IMR-90 (cell line): ENCODE results near the gene TBP. TPM values are rescaled to one million over a fixed set of nuclear protein-coding genes. Genes with fewer than 3 reads are reported as not detected.

ENCODE experiments used
- ATAC-seq: fragments of 200-7000 bp; cut with Tn5 transposase; 2 replicates; pipeline ENCODE4 v1.9.1; 2020; ENCODE audit warnings: low read depth, mild to moderate bottlenecking, moderate library complexity
- BruUV-seq: library from RNA; stranded (reverse); fragments of 400-500 nt; replicated peaks from 2 replicates; lab custom pipeline; 2021; lab: Mats Ljungman, UMichigan
- CTCF ChIA-PET: fragments of 300-600 bp; formaldehyde crosslinking; extraction: SDS; loops from one replicate; lab custom pipeline; 2021; ENCODE audit warnings: antibody characterized with exemption; lab: Yijun Ruan, JAX
- POLR2A ChIA-PET: fragments of 300-600 bp; sonication (Branson Sonifier 250); formaldehyde crosslinking; loops from one replicate; lab custom pipeline; 2022; ENCODE audit warnings: antibody characterized with exemption; ENCODE audit not compliant: unreplicated experiment; lab: Charles Lee
- DNase-seq: peaks from one replicate; pipeline ENCODE4 v3.0.0; 2013
- H2AFZ ChIP-seq: replicated peaks from 2 replicates; pipeline ENCODE3; 2013; ENCODE audit warnings: low read length, mild to moderate bottlenecking; ENCODE audit not compliant: poor library complexity
- H2AK5ac ChIP-seq: 2 replicates; pipeline ENCODE4 v1.6.1; 2013; ENCODE audit warnings: low read depth, low read length, inconsistent platforms
- H2AK9ac ChIP-seq: replicated peaks from 2 replicates; pipeline ENCODE3; 2013; ENCODE audit warnings: mild to moderate bottlenecking, low read depth, low read length, moderate library complexity; ENCODE audit not compliant: poor library complexity
- H2BK120ac ChIP-seq: 2 replicates; pipeline ENCODE4 v1.6.1; 2013; ENCODE audit warnings: low read depth, low read length, inconsistent platforms
- H2BK15ac ChIP-seq: 3 replicates; pipeline ENCODE4 v1.6.1; 2013; ENCODE audit warnings: low read depth, low read length, inconsistent platforms
- H2BK20ac ChIP-seq: 2 replicates; pipeline ENCODE4 v1.6.1; 2013; ENCODE audit warnings: low read depth, mild to moderate bottlenecking, inconsistent platforms, low read length, moderate library complexity
- H2BK5ac ChIP-seq: 2 replicates; pipeline ENCODE4 v1.6.1; 2013; ENCODE audit warnings: mild to moderate bottlenecking, low read depth, low read length, inconsistent platforms; ENCODE audit not compliant: poor library complexity, severe bottlenecking
- H3K14ac ChIP-seq: replicated peaks from 2 replicates; pipeline ENCODE4 v1.6.1; 2013; ENCODE audit warnings: low read depth, low read length, inconsistent platforms
- H3K18ac ChIP-seq: 2 replicates; pipeline ENCODE4 v1.6.1; 2013; ENCODE audit warnings: low read depth, low read length, control low read depth
- H3K23ac ChIP-seq: 2 replicates; pipeline ENCODE4 v1.6.1; 2013; ENCODE audit warnings: low read depth, low read length, inconsistent platforms
- H3K27ac ChIP-seq: 2 replicates; pipeline ENCODE4 v1.5.1; 2013; ENCODE audit warnings: mild to moderate bottlenecking, control low read depth, low read length; ENCODE audit not compliant: insufficient read depth
- H3K27me3 ChIP-seq: 2 replicates; pipeline ENCODE4 v1.6.1; 2013; ENCODE audit warnings: low read length; ENCODE audit not compliant: control insufficient read depth, insufficient read depth
- H3K36me3 ChIP-seq: 2 replicates; pipeline ENCODE4 v1.6.1; 2013; ENCODE audit warnings: low read length, mixed read lengths; ENCODE audit not compliant: control insufficient read depth, insufficient read depth
- H3K4ac ChIP-seq: 2 replicates; pipeline ENCODE4 v1.6.1; 2013; ENCODE audit warnings: low read depth, low read length, inconsistent platforms
- H3K4me1 ChIP-seq: 2 replicates; pipeline ENCODE4 v1.6.1; 2013; ENCODE audit warnings: low read length, mixed read lengths; ENCODE audit not compliant: control insufficient read depth, insufficient read depth
- H3K4me2 ChIP-seq: 2 replicates; pipeline ENCODE4 v1.6.1; 2013; ENCODE audit warnings: low read depth, mild to moderate bottlenecking, control low read depth, low read length, moderate library complexity
- H3K4me3 ChIP-seq: 2 replicates; pipeline ENCODE4 v1.5.1; 2013; ENCODE audit warnings: low read depth, mild to moderate bottlenecking, control low read depth, low read length, moderate library complexity; ENCODE audit not compliant: insufficient read depth
- H3K56ac ChIP-seq: 2 replicates; pipeline ENCODE4 v1.6.1; 2013; ENCODE audit warnings: low read length, inconsistent platforms; ENCODE audit not compliant: insufficient read depth; ENCODE audit errors: extremely low read depth
- H3K79me1 ChIP-seq, 2 experiments: 2 replicates each; pipeline ENCODE4 v1.6.1; 2013; ENCODE audit warnings: low read length in 2 of 2, inconsistent platforms in 1 of 2, low read depth in 1 of 2
- H3K9ac ChIP-seq: 2 replicates; pipeline ENCODE4 v1.6.1; 2013; ENCODE audit warnings: low read depth, low read length, control low read depth
- H3K9me1 ChIP-seq: 2 replicates; pipeline ENCODE4 v1.6.1; 2013; ENCODE audit warnings: low read length, inconsistent platforms; ENCODE audit not compliant: insufficient read depth
- H3K9me3 ChIP-seq: 2 replicates; pipeline ENCODE4 v1.6.1; 2013; ENCODE audit warnings: low read length; ENCODE audit not compliant: control insufficient read depth, insufficient read depth
- H4K20me1 ChIP-seq: 2 replicates; pipeline ENCODE4 v1.6.1; 2013; ENCODE audit warnings: low read length, inconsistent platforms; ENCODE audit not compliant: insufficient read depth
- H4K5ac ChIP-seq: 2 replicates; pipeline ENCODE4 v1.6.1; 2013; ENCODE audit warnings: mild to moderate bottlenecking, low read depth, low read length, control low read depth
- H4K8ac ChIP-seq, 2 experiments: 2 replicates each; pipeline ENCODE4 v1.6.1; 2013; ENCODE audit warnings: low read depth in 2 of 2, low read length in 2 of 2, control low read depth in 1 of 2, inconsistent platforms in 1 of 2
- H4K91ac ChIP-seq: 2 replicates; pipeline ENCODE4 v1.6.1; 2013; ENCODE audit warnings: low read depth, low read length, inconsistent platforms; ENCODE audit not compliant: insufficient read depth
- ELK1 ChIP-seq: fragments of 150-350 bp; IDR thresholded peaks from 2 replicates; pipeline ENCODE4 v1.6.1; 2016; ENCODE audit warnings: low read depth, mild to moderate bottlenecking, low read length, moderate library complexity, borderline replicate concordance
- FOS ChIP-seq: fragments of 150-350 bp; IDR thresholded peaks from 2 replicates; pipeline ENCODE4 v1.6.1; 2016; ENCODE audit warnings: low read depth, low read length
- MAFK ChIP-seq: IDR thresholded peaks from 2 replicates; pipeline ENCODE4 v1.6.1; 2012; ENCODE audit warnings: low read depth, low read length, improper control_type of control experiment
- MAZ ChIP-seq: IDR thresholded peaks from 2 replicates; pipeline ENCODE4 v1.6.1; 2012; ENCODE audit warnings: low read depth, mild to moderate bottlenecking, low read length, improper control_type of control experiment, moderate library complexity, borderline replicate concordance
- NFE2L2 ChIP-seq: fragments of 150-350 bp; IDR thresholded peaks from 2 replicates; pipeline ENCODE4 v1.6.1; 2016; ENCODE audit warnings: low read depth, mild to moderate bottlenecking, low read length
- POLR2A ChIP-seq: IDR thresholded peaks from 2 replicates; pipeline ENCODE4 v1.6.1; 2012; ENCODE audit warnings: mild to moderate bottlenecking, low read depth, low read length
- WGBS, 2 experiments: methylation state at CpG; one replicate each; pipeline versions ENCODE4 v1.1.5 to v1.1.7; 2013; ENCODE audit warnings: missing lambda C conversion rate in 2 of 2; ENCODE audit not compliant: insufficient read length in 1 of 2; ENCODE audit errors: extremely low coverage in 2 of 2; 5-methylcytosine and 5-hydroxymethylcytosine counted together
- dilution Hi-C: fragments of 300-500 bp; cut with HindIII; formaldehyde crosslinking; loops from one replicate; pipeline ENCODE4 v1.14.3; 2018; ENCODE audit warnings: low sequenced_read_pairs; ENCODE audit not compliant: unreplicated experiment
- in situ Hi-C: fragments of 300-500 bp; cut with MboI; formaldehyde crosslinking; loops from 3 replicates; pipeline ENCODE4 v1.14.3; 2019; ENCODE audit warnings: low sequenced_read_pairs, inconsistent platforms, mixed read lengths
- intact Hi-C: fragments of 100-400 bp; cut with micrococcal nuclease; formaldehyde crosslinking; loops from 2 replicates; pipeline ENCODE4 v1.10.0; 2022
- polyA plus RNA-seq, 3 experiments: library from polyadenylated mRNA; depleted of rRNA; stranded (reverse); fragments of >200 nt; gene quantifications; 2 replicates each; pipeline ENCODE4 v1.2.3, GENCODE V29; 2012; ENCODE audit warnings: low replicate concordance in 1 of 3
- total RNA-seq: library from RNA; depleted of rRNA; stranded (reverse); fragments of >200 nt; gene quantifications from 2 replicates; pipeline ENCODE4 v1.2.3, GENCODE V29; 2012

Gene TBP
- total and polyA plus RNA-seq, 2 of the 4 experiments (the other 2 are of a cell fraction) = 8.8 to 12.5 TPM

- BruUV-seq = no TSS peak
- dilution Hi-C loops (no loop called here), intact Hi-C loops (no loop called here)
Observed at GRCh38 chr6:170561555-170561954, 7.4 kb downstream of the TBP start.

More at GRCh38 chr6:170561555-170561954, 7.4 kb downstream of the TBP start:
- Histone ChIP-seq H3K27me3 (no peaks in the 10 kb centered on the region), H3K9me1 (no peaks in the 10 kb centered on the region), H3K18ac (no peak overlapping the region), H3K36me3 (peaks cover 23% of the 10 kb centered on the region), H4K20me1 (no peaks in the 10 kb centered on the region), H3K4me3 (no peak overlapping the region), H3K23ac (no peak overlapping the region), H3K4me2 (no peak overlapping the region), H3K4ac (no peak overlapping the region), H3K9me3 (no peaks in the 10 kb centered on the region), H2BK120ac (no peak overlapping the region), H3K14ac (no peak overlapping the region), H3K56ac (no peak overlapping the region), H2BK20ac (no peak overlapping the region), H3K4me1 (no peaks in the 10 kb centered on the region), H4K5ac (no peak overlapping the region), H2AK5ac (no peak overlapping the region), H3K79me1 (peaks cover 2 to 8% of the 10 kb centered on the region in 2 experiments; a peak in 2 of 4 replicates), H2BK5ac (no peak overlapping the region), H3K9ac (no peak overlapping the region), H2AFZ (no peak overlapping the region), H2AK9ac (peak overlapping the region; percentile 79), H4K91ac (no peak overlapping the region), H3K27ac (no peak overlapping the region), H4K8ac (no peak overlapping the region), H2BK15ac (no peak overlapping the region)
- CTCF ChIA-PET = no interaction called here
- TF ChIP-seq ELK1 = no peak
- TF ChIP-seq MAFK = no peak
- no peak for TF ChIP-seq FOS
- no peak for TF ChIP-seq POLR2A
- no peak for TF ChIP-seq NFE2L2
- TF ChIP-seq MAZ = no peak
- POLR2A ChIA-PET = no interaction called here
- DNase-seq (no peak), ATAC-seq (no peak)
- in situ Hi-C loops = no loop called here
- 100% methylated on average over 1 of the region's 4 CpGs; no CpG with 5 or more reads in 1 of the 2 experiments for WGBS, 2 experiments
